Activated gamma-delta T cell treated with Interleukin-2 at 50 U/mL for 16 hours (primary cell): ENCODE data around the gene TTLL11.

Source experiments
- DNase-seq: peaks from one replicate; pipeline ENCODE4 v3.0.0-alpha.2; 2020

Gene TTLL11

DNA sequence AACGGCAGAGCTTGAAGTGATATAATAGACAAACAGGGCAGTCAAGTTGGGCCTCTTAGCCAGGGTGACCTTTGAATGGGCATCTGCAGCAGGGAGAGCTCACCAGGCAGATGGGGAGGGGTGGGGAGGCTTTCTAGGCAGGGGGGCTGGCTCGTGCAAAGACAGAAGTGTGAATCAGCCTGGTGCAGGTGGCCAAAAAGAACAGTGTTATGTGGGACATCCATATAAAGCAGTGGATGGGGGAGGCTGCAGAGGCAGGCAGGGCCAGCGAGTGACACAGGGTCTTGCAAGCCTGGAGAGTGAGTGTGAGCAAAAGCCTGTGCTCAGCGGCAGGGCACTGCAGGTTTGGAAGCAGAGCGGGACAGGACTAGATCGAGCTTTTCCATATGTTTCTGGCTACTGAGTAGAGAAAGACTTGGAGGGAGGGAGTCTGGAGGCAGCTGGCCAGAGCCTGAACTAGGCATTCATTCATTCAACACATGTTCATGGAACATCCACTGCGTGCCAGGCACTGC is 14.2 kb upstream of the TTLL11 start:
- no peak for DNase-seq

DNA sequence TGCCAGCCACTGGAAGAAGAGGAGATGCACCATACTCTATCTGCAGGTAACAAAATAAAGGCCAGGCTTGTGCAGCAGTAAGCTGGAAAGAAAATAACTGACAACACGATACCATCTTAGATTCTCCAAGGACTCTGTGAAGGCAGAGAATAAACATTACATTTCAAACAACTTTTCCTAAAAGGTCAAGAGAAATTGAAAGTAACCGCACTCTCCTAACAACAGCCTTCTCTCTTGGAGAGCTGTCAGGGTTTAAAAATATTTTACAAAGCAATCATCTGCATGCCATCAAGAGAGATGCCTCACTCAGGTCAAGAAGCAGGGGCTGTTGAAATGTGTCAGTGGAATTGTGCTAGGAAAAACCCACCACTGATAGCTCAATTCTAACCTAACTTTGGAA is 13.5 kb upstream of the TTLL11 start:
- no peak for DNase-seq

DNA sequence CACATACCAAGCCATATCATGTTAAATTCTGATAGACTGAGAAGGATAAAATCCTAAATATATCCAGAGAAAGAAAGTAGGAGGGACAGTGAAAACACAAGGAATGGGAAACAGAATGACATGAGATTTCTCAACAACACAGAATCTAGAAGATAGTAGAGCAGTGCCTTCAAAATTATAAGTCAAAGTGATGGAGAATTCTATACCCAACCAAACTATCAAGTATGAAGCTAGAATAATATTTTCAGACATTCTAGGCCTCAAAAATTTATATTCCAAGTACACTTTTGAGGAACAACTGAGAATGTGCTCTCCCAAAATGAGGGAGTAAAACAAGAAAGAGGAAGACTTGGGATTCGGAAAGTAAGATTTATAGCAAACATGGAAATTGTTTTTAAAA is 10.9 kb upstream of the TTLL11 start:
- no peak for DNase-seq

DNA sequence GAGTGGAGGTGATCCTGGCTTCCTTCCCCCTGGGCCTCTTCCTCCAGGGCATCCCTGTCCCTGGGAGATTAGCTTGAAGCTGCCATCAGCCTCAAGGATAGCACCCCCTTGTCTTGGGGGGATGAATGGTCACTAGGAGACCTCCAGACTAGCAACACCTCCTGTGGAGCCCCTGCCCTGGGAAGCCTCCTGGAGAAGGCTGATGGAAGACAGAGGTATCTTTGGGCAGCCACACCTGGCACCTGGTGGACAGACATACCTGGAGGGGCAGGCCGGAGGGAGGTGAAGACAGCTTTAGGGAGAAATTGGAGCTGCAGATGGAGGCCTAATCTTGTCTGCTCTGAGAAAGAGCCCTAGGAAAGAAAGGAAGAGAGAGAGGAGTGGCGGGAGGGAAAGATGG is 9.0 kb upstream of the TTLL11 start:
- DNase-seq = no peak

DNA sequence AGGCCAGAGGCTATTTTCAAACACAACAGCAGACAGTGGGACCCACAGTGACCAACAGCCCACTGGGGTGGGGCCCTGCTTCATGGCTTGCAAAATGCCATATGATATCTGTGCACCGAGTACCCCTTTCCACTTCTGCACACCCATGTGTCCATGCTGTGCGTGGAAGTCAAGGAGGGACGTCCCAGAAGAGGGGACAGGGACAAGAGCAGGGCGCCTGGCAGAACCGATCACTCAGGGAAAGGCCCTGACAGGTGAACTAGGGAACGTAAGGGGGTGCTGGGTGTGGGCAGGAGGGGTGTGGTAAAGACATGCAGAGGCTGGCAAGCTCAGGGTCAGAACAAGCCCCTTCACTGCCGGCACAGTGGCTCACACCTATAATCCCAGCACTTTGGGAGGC is 7.6 kb upstream of the TTLL11 start:
- no peak for DNase-seq

DNA sequence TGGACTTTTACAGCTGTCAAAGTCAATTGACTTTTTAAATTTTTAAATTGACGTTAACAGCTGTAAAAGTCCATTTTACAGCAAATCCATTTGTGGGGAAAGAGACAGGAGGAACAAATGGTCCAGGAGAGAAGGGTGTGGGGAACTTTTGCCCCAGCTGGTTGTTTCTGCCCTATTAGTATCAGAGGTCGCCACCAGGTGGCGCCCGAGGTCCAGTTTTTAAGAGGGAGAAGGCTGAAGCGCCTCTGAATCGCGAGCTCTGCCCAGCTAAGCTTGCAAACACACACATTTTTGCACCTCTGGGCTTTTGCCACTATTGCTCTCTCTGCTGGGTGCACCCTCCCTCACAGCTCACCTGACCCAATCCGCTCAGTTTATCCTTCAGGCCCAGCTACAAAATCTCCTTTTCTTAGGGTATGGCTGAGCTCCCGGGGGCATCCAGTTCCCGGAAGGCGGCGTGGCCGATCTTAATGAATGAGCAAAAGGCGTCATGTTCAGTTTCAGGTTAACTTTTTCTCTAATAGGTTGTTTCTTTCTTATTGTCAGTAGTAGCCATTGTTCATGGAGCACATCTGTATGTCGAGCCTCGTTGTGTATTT is 6.3 kb upstream of the TTLL11 start:
- DNase-seq = peak; percentile 81

DNA sequence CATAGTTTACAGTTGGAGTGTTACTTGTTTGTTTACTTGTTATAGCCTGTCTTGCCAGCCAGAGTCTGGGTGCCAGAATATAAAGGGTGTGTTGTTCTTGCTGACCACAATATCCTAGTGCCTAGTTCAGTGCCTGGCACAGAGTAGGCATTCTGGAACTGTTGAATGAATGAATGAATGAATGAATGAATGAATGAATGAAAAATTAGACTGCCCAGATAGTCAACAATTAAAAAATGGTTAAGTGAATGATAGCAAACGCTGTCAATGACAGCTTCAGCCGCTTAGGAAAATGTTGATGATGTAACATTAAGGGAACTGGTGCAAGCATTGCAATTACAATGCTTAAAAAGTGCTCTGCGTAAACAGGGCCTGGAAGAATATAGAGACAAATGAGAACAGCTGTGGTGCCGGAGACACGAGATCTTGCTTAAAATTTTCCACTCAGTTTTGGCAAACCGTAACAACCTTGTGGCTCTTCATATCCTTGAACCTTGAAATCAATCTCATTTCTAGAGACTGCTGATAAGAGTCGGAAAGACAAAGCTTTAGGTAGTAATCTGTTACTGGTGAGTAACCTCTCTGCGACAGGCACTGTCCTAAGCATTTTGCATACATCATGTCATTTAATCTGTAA is 4.7 kb upstream of the TTLL11 start:
- DNase-seq = no peak

DNA sequence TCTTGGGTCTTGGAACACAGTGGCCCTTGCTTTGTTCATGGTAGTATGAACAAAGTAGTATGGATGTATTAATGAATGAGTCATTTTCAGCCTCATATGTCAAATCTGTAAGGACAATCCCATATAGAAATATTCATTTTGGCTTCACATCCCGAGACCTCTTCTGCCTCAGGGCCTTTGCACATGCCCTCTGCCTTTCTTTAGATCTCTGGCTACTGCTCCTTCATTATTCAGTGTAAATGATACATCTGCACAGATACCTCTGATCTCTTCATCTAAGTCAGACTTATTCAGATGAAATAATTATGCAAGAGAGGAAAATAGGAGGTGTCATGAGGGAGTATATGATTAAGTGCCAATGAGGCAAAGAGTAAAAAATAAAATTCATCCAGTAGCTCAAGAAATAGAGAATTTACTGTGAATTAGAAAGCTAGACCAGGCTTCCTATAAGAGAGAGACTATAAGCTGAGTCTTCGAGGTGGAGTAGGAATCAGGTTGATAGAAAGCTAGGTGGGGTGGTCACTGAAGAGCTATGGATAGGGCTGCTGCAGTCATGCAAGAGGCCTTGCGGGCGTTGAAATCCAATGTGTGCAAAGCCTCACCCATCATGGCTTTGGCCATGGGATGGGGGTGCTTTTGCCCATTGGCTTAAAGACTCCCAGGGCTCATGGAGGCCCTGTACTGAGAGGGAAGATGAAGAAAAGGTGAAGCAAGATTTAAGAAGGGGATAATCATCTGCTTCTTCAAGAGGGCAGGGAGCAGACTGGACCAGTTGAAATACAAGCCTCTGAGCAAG is 3.7 kb upstream of the TTLL11 start:
- DNase-seq = no peak

DNA sequence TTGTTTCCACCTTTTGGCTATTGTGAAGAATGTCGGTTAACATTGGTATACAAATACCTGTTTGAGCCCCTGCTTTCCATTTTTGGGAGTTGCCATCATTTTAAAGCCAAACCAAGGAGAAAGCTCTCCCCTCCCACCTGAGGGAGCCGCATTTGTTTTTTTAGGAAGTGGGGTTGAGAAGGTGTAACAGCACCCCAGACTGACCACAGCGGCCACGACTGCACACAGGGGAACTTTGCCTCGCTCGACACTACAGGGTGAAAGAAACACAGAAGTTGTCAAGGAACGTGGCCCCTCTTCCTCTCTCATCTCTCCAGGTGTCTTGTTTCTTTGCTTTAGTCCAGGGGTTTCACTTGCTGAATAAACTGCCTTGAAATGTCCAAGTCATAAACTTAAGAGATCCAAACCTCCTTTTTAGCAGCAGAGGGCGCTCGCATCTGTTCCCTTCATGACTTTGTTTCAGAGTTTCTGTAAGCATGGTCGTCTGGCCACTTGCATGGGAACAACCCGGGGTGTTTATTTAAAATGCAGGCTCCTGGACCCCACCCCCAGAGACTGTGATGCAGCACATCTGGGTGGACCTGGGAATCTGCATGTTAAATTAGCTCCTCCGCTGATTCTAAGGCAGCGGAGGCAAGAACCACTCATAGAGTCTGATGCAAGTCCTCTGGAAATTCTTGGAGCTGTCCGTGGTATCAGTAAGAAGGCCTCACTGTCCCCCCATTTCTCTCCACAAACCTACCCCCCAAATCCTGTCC is 2.1 kb upstream of the TTLL11 start:
- peak; percentile 41 for DNase-seq

DNA sequence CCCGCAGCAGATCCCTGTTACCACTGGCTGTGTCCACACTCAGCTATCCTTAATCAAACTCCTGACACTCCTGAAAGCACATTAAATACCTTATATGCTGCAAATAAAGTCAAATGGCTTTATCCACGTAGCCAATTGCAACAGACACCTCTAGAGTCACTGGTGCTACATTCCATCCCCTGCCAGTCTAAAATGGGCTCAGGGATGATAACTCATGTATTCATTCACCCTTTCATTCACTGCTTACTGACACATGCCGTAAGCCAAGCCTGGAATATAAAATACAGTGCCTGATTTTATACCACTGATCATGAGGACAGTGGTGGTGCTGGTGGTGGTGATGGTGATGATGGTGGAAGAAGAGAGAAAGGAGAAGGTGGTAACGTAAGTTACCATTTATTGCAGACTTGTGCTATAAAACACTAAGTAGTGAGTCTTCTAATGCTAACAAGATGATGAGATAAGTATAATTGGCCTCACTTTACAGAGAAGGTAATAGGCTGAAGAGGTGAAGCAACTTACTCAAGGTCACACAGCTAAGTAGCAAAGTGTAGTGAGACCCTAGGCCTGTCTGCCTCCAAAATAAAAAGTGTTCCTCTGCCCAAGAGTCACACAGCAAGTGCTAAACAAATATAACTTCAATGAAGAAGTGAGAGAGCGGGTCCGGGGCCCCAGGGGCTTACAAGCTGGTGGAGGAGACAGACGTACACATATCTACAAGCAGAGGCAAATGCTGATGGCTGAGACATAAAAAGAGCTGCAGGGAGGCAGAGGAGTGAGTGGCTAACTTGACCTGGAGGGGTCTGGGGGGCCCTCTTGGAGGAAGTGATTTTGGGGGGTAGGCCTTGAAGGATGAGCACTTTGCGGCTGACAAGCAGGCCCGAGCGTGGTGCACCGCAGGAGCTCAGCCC is 1.2 kb downstream of the TTLL11 start:
- no peak for DNase-seq

DNA sequence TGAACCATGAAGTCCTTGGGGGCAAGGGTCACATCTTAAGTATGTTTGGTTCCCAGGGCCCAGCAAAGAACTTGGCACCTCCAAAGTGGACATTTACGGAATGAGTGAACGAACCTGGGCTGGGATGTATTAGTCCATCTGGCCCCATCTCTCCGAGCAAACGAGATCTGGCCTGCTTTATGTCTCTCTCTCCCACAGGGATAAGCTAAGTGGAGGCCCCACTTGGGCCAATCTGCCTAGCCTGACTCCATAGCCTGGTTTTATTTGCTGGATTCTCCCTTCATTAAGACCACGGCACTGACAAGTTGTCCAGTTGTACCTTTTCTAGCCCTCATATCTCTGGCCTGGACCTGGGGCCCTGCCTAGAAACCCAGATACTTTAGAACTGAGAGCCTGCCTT is 2.1 kb downstream of the TTLL11 start:
- no peak for DNase-seq

DNA sequence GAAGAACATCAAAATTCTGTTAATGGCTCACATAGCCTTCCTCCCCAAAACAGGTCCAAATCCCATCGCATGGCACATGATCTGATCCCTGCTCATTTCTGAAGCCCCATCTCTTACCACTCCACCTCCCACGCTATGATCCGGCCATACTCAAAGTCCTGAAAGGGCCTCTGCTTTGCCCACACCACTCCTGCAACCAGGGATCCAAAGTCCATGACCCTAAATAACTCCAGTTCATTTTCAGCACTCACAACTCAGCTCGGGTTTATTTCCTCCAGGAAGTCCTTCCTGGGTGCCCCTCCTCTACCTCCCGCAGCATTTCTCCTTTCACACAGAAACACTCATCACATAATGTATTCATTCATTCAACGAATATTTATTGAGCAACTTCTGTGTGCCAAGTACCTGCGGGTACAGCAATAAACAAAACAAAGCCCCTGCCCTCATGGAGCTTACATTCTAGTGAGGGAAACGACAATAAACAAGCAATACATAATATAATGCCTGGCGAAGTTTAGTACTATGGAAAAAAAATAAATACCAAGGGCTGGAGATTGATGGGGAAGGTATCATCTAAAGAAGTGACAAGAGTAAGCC is 2.7 kb downstream of the TTLL11 start:
- no peak for DNase-seq

DNA sequence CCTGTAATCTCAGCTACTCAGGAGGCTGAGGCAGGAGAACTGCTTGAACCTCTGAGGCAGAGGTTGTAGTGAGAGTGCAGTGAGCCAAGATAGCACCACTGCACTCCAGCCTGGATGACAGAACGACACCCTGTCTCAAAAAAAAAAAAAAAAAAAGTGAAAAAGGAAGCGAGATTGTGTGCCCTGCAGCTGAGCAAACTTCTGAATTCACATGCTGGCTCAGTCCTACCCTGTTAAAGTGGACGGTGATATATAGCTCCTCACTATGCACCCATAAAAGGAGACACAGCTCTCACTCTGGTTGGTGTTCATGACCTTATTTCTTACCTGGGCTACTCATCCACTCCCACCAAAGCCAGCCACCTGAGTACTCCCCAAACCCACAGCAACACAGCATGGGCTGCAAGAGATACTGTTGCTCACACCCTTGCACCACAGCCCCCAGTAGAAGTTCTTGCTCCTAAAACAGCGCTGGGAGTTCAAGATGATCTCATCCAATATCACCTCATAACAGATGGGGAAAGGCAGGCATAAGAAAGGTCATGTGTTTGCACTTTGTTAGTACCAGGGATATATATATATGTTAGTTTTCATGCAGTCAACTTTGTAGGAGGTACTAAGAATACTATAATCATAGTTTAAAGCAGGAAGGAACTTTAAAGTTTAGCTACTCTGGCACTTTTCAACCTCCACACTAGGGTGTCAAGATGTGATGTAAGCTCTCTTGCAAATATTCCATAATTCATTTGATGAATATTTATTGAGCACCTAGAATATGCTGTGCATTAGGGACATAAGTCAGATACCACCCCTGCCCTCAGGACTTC is 4.0 kb downstream of the TTLL11 start:
- DNase-seq = no peak

DNA sequence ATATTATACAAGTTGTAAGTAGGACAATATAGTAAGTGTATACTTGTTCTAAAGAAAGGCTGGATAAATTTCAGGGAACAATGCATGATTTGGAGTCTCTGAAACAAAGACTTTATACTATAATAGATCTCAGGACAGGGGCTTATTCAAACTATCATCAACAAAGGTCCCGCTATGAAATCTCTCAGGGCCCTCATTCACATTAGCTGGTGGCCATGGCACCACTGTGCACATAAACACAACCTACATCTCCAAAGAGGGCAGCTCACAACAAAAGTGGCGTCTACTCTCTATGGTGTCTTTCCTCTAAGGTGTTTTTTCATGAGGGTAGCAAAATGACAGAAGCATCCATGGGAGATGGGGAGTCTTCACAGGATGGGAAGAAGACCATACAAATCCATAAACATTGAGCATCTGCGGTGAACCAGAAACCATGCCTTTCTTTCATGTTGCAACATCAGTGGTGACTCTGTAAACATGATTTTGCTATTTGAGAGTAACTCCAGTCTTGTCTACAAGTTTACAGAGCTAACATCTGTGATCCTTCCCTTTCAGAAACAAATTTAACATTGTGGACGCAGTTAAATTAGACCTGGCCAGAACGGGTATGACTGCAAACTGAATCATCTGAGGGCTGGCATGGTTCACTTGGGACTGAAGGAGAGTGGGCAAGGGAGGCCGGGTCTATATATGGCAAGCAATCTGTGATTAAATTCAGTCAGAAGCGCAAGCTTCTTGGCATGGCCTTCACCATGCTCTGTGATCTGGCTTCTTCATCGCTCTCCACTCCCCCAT is 5.5 kb downstream of the TTLL11 start:
- DNase-seq = no peak

DNA sequence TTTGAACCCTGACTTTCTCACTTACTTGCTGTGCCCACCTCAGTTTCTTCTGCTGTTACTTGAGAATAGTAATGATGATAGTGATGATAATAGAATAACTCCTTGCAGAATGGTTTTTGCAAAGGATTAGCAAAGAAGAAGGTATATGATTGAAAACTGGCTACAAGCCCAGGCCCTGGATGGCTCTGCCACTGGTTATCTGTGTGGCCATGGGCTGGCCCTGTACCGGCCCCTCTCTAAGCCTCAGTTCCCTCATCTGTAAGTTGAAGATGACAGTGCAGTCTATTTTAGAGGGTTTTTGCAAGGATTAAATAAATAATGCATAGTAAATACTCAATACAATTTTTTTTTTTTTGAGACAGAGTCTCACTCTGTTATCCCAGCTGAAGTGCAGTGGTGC is 6.2 kb downstream of the TTLL11 start:
- DNase-seq = no peak

DNA sequence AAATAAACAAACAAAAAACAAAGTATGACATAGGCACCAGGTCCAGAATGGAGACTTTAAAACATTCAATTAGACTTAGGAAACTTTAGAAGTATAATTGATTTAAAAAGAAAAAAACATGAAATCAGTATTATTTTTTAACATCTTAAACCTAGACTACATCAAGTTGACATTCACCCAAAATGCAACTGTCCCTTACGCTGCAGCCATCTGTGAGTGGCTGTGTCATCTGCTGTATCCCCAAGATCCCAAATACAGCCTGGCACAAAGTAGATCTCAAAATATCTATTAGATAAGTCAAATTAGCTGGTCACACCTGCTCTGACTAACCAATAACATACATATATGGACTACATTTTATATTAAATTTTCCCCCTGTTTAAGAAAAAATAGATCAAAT is 7.8 kb downstream of the TTLL11 start:
- no peak for DNase-seq

DNA sequence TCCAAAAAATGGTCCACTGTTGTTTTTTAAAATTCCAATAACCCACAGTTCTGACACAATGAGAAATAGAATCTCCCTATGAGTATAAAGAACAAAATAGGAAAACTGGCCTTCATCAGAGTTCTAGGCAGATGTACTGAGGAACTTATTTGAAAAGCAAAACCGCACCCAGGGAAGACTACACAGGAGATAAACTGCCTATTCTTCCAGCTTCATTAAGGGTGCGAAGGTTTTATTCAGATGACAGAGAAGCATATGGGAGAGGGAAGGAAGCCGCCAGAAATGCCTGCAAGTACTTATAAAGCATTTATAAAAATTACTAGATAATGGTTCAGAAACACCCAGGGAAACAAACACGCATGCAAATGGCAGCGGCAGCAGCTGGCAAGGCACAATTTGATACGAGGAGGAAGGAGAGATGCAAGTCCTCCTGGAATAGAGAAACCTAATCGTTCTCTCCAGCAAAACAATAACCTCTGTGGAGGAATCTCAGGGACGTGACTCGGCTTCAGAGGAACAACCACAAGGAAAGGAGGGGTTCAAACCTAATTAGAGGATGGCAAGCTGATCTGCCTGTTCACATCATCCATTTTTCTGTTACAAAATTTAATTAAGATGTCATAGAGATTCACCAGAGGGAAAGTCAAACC is 9.0 kb downstream of the TTLL11 start:
- no peak for DNase-seq

DNA sequence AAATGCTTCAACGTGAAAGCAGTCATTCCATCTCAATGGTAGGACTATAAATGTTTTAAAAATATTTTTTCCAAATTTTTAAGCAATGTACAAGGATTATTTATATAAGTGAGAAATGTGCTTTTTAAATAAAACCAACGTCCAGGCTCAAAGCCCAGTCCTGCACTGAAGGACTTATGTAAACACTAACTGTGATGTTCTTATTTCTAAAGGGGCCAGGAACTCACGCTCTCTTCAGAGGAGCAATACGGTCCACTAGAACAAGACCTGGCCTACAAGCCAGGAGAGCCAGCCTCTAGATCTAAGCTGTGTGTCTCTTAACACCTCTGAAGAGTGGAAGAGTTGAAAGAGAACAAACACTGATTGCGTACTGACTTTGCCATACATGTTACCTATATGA is 12.1 kb downstream of the TTLL11 start:
- DNase-seq = no peak

DNA sequence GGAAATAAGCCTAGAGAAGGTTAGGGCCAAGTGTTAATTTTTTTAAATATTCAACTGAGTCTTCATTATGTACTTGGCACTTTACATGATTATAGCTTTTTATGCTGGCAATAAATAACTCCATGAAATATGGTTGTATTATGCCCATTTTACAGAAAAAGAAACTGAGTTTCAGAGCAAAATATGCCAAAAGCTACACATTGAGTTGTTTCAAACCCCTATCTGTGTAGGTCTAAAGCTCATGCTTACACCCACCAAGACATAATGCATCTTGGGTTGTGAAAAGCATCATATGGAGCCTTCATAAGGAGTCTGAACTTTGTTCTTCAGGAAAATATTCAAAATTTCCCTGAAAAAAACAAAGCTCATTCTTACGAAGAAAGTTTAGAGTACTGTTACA is 14.6 kb downstream of the TTLL11 start:
- no peak for DNase-seq

DNA sequence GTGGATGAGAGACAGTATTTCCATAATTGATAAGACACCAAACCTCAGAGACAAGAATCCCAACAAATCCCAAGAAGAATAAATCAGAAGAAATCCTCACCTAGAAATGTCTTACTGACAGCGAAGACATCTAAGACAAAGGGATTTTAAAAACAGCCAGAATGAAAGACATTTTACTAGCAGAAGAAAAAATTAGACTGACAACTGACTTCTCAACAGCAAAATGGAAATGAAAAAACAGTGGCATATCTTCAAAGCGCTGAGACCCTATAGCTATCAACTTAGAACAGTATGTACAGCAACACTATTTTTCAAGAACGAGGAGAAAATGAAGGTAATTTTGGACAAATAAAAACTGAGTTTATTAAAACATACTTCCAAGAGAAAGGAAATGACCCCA is 16.3 kb downstream of the TTLL11 start:
- DNase-seq = no peak
